CD4-positive, alpha-beta T cell treated with Interleukin-15 for 1 hour (primary cell): ENCODE data around the gene NRG3.
"Not testable (repeated sequence)": the region's sequence is repeated elsewhere in the genome, so short reads cannot be mapped to it uniquely, and the experiment has no call there.

Source experiments
- DNase-seq: peaks from one replicate; pipeline ENCODE4 v3.0.0-alpha.2; 2020

Gene NRG3

DNA sequence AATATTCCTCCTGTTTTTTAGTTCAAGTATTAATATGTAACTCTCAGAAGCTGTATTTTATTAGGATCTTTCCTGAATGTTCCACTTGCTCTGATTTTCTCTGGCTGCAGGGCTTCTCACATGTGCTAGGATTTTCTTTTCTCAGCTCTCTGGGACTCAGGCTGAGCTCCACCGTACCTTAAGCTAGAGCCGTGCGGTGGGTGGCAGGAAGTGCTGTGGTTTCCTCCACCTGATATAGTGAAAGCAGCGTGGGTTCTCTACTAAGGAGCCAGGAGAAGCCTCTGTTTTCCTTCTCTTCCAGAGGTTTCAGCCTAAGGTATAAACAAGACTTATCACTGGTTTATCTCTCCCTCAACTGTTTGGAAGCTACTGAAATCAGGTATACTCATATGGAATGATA, 433.6 kb downstream of the NRG3 start:
- DNase-seq = no peak

DNA sequence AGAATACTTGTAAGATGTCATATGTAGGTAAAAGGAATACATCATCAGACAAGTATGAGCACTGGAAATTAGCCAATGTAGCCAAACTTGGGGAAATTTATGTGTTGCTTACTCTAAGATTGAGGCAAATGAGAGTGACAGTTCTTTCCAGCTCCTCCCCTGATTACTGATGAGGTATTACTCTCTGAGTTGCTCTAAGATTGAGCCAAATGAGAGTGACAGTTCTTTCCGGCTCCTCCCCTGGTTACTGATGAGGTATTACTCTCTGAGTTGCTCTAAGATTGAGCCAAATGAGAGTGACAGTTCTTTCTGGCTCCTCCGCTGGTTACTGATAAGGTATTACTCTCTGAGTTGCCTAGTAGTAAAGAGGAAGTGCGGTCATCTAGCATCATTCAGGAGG, 435.8 kb downstream of the NRG3 start:
- no peak for DNase-seq

DNA sequence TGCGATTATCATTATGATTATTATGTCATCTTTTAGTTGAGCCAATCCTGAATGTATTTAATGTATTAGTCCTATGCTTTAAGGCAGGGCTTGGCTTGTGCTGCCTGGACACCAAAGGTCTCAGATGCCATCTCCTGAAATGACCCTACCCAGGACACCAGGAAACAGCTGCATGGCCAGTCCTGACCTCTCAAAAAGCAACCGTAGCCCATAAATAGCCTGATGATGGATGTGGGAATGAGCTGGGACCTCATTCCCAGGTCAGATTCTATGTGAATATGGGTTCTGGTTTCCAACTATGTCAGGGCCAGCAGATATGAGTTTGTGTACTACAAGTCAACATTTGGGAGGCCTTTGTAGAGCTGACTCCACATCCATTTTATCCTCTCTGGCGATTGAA, 438.4 kb downstream of the NRG3 start:
- DNase-seq = no peak

DNA sequence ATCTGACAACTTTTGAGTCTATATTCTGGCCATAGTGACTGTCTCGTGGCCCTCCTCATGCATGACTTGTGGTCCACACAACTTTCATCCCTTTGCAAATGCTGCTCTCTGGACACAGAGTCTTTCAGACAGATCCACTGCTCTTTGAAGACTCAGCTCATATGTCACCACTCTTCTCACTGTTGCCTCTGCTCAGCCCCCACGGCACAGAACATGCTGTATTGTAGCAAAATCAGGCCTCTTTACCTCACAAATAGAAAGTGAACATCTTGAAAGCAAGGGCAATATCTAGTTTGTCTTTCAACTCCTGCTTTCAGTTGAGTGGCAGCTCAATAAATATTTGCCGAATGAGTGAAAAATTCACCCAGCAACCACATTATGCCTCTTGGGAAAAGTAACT, 443.5 kb downstream of the NRG3 start:
- no peak for DNase-seq

DNA sequence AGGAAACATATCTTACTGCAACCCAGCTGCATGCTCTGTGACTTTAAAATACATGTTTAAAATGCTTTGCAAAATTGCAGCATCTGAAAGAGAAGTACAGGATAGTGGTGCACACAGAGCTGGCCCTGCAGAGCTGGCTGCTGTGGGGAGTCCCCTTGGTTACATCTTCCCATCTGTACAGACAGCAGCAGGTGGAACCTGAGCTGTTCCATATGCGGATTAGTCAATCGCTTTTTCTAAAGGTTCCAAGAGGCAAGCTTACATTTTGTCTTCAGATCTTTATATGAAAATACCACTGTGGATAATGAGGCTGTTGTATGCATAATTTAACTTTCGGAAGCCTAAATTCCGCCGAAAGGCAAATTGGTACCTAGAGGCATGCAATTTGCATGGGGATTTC, 444.1 kb downstream of the NRG3 start:
- no peak for DNase-seq

DNA sequence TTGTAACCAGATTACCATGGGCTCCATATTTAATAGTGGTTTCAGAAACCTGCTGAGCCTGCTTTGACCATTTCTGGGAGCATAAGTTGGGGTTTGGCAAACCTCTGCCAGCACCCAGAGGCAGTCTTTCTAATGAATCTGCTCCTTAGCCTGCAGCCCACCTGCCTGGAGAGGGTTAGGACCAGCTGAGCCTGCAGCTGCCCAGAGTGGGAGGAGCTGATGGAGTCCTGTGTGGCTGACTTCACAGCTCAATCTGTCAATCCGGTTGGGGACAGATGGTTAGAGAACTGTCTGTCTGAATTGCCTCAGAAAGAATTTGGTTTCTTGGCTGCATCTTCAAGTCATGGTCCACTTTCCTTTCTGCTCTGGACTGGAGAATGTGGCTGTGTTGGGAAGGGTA, 444.6 kb downstream of the NRG3 start:
- no peak for DNase-seq

DNA sequence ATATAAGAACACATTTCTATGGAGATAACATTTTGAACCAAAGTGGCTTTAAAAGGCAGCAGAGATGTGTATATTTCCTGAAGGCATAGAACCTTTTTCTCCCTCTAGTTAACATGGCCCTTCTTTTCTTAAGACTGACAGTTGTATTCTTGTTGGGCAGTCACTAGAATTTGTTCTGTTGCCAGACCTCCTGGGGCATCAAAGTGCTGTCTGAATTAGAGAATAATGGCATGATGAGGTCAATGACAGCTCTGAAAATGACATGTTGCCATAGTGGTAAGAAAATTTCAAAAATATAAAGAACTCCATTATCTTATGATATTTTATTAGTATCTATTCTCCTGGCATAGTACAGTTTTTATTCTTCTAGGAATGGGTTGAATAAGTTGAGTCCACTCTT, 446.7 kb downstream of the NRG3 start:
- no peak for DNase-seq

DNA sequence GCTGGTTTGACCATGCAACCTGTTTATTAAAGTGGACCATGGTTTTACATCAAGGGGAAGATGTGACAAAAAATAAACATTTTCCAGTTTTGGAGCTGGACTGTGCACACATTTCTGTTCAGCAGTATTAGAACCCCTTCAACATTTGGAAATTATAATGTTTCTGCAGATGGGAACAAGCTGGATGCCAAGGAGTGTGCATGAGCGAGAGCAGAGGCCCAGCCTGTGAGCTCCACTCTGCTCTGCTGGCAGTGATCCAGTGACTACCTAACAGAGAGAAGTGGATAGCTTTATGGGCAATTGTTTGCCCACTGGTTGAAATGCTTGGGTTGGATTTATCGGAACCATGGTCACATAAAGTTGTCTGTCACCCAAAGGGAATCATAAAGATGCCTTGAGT, 456.7 kb downstream of the NRG3 start:
- no peak for DNase-seq

DNA sequence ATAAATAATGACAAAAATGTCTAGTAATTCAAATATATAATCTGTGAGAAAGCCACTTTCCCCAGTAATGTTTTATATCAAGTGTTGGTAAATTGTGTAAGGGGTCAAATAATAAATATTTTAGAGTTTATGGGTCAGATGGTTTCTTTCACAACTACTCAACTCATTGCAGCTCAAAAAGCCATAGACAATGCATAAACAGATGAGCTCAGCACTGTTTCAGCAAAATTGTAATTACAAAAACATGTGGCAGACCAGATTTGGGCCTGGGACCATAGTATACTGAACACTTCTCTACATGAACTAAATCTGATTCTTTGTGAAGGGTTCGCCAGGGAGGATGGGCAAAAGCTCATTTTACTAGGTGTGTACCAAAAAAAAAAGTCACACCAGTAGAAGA, 460.8 kb downstream of the NRG3 start:
- DNase-seq = no peak

DNA sequence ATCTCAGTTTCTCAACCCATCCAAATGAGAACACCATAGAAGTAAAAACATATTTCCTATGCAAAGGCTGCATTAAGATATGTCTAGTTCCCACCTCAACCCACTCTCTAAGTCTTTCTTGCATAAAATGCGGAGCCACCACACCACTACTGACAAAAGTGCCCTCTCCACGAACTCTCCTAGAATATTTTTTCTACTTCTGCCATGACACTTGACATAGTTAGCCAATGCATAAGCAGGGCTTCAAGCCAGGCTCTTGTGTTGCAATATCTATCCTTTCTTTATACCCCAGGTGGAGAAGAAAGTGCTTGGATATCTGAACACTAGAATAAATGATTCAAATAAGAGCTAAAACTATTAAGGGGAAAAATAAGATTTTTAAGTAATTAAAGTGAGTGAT, 465.2 kb downstream of the NRG3 start:
- DNase-seq = no peak

DNA sequence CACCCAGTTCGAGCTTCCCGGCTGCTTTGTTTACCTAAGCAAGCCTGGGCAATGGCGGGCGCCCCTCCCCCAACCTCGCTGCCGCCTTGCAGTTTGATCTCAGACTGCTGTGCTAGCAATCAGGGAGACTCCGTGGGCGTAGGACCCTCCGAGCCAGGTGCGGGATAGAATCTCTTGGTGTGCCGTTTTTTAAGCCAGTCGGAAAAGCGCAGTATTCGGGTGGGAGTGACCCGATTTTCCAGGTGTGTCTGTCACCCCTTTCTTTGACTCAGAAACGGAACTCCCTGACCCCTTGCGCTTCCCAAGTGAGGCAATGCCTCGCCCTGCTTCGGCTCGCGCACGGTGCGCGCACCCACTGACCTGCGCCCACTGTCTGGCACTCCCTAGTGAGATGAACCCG, 474.6 kb downstream of the NRG3 start:
- not testable (repeated sequence) for DNase-seq

DNA sequence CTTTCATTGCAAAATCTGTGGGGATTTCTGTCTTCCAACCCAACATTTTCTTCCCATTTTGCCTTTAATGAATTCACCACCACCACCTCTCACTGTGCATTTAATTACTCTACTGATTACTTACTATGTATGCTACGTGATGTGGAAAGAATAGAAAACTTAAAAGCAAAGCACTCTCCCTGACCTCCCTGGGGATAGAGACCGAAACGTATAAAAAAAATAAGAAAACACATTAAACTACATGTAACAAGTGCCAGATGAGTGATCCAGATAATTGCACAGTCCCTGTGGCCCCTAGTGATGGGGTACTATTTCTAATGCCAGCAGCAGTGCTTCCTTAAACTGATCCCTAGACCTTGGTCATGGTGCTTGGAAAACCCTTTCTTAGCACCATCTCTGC, 478.4 kb downstream of the NRG3 start:
- no peak for DNase-seq

DNA sequence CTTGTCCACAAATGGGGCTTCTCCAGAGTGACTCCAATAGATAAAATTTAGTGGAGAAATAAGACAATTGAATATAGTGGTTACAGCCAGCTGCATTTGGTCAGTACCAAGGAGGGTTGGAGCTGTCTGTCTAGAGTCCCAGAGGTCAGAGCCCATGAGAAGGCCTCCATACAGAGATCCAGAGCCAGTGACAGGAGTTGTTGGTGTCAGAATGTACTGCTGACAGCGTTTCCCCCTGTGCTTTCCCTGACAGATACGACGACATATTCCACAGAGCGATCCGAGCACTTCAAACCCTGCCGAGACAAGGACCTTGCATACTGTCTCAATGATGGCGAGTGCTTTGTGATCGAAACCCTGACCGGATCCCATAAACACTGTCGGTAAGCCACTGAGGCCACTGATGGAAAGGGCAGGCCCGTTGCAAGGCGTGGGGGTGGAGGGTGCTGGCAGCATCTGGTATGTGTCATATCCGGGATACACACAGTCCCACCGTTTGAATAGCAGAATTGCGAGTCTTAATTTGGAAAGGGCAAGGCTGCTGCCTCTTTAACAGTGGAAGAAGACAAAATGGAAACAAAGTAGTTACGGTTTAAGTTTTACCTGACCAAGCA, 483.6 kb downstream of the NRG3 start:
- DNase-seq = no peak

DNA sequence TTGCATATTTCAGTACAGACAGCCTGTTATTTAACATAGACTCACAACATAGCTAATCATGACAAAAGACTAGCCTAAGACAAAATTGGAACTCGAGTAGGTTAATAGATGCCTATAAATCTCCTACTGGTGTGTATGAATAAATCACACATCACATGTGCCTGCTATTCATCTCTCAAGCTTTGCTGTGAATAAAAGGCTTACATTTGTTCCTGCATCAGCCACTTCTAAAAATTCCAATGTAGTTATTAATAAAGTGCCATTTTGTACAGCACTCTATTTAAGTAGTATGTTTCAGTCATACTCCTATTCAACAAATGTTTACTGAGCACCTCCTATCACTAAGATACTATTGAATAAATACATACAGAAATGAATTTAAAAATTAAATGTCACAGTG, 486.3 kb downstream of the NRG3 start:
- no peak for DNase-seq

DNA sequence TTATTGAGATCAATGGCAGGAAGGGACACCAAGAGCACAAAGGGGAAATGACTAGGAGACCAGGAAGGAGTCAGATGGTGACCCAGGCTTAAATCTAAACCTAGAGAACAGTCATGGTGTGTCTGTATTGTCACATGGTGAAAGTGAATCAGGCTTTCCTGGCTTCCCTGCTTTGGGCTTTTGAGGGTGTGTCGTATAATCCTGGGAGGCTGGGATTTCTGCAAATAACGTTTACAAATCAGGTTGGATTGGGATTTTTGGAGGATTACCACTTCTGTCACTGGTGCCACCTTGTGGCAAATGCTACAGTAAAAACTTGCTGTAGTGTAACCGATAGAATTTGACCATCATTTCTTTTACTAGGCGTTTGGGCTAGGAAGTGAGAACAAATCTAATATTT, 502.6 kb downstream of the NRG3 start:
- DNase-seq = no peak

DNA sequence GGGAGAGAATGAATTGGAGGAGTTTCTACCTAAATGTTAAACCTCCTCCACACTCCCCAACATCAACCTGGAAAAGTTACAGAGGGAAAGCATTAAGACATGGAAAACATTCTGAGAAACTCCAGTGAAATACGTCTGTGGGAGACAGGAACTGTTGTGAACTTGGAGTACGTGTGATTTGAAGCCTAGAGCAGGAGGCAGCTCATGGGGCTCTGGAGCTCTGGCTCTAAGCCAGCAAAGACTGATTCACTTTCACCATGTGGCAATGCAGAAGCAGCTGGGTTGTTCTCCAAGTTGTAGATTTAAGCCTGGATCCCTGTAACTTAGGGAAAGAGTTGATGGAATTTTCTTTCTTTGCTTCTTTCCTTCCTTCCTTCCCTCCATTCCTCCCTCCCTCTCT, 503.2 kb downstream of the NRG3 start:
- no peak for DNase-seq

DNA sequence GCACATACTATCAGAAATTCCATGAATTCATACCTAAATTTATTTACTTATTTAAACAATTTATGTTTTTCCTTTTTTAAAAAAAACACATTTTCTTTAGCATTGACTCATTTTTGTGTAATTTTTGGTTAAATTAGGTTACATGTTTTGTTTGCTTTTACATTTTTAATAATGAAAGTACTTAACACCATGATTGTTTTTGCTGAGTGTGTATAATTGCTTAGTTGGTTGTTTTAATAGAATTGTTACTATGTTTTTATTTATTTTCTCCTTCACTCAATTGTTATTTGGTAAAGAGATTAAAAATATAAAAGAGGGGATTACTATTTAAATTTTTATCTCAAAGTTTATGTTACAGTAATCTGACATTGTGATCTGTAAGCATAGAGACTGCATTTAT, 508.4 kb downstream of the NRG3 start:
- DNase-seq = no peak

DNA sequence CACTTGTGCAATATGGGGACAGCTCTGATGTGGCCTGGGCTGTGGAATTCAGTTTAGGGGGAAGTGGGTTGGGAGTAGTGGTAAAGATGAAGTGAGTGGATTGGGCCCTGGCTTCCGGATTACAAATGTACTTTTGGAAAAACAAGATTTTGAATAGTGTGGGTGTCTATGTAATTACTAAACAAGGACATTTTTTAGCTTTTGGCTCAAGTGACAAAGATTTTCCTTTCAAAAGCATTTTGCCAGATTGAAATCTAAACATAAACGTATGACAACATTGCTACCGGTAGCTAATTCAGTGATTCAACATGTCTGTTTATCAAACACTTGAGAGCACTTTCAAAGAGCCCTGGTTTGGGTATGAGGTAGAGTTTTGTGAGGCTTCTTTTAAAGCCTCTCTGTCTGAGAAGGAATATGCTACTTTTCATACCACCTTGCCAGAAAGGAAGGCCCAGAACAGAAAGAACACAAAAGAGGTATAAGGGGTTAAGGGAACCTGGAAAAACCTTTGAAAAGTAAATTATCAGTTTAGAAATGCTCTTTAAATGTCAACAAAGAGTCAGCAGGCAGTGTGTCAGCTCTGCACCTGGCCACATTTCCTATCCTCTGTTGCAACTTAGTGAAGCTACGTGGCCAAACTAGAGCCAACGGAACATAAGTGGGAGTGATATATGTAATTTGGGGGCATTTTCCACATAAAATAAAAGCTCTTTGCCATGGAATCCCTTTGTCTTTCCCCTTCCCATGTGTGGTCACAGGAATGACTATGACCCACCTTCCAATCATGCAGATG, 516.1 kb downstream of the NRG3 start:
- DNase-seq = no peak

DNA sequence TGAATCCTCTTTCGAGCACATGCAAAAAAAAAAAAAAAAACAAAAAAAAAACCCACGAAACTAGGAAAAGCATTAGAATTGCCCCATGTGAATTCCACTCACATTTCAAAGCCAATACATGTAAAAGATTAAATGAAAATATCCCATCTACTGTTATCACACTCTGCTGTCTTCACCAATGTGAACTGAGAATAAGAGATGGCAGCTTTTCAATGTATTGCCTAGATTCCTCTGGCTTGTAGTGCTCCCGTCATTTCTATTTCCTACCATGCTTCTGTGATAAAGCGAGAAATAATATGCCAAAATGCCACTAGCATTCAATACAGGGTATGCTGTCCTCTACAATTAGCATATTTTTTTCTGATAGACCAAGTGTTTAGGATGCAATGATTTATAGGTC, 517.0 kb downstream of the NRG3 start:
- no peak for DNase-seq

DNA sequence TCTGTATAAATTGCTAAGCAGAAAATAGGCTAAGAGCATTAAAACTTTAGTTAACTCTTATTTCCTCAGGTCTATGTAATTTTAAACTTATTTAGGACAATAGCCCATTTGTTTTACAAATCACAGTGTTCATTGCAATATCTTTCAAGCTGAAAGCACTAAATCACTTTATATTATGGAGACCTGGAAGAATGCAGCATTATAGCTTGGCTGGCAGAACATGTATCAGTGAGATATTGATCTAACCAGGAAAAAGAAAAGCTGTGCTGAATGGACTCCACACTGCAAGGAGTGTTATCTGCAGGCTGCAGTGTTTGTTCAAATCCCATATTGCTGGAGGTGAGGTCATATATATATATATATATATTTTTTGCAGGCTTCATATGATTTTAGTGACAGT, 517.5 kb downstream of the NRG3 start:
- no peak for DNase-seq

DNA sequence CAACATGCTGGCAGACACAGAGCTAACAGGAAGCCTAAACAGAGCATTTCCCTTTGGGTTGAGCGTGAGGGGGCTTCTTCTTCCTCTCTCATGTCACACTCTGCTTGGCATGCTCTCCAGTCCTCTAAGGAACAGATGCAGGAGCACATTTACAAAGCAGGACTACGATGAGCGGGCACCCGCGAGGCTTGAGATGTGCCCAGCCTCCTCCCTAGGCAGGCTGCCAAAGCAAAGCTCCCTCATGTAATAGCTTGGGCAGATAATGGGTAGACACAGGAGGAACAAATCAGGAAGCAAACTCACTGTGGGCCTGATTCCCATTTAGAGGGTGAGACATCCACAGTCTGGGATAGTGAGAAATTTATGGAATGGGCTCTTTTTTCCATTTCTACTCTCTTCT, 519.1 kb downstream of the NRG3 start:
- no peak for DNase-seq

DNA sequence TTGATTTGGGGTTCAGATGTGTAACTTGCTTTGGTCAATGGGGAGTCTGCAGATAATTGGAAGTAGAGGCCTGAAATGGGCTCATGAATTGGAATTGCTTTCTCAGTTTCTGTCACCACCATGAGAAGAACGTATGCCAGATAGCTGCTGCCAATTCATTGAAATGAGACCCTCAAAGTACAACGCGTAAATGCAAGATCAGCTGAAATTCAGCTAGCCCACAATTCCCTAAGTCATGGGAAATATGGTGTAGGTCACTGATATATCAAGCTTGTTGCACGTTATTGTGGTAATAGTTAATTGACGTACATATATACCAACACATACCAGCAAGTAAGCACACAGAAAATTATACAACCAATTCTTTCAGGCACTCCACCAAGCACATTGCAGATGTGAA, 520.0 kb downstream of the NRG3 start:
- DNase-seq = no peak

DNA sequence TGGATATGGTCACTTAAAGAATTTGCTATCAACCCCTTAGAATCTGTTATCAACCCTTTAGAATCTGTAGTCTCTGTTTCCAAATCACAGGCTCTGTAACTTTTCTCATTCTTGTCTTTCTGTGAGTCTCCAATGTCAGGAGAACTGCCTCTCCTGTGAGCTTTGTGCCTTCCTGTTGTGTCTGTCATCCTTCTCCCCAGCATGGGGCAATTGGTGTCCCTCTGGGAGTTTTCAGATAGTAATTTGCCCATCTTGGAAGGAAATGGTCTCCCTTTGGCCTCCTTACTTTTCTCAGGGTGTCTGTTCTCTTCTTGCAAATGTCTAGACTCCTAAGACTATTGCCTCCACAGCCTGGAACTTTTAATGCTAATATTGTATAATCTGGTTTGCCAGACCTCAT, 521.9 kb downstream of the NRG3 start:
- no peak for DNase-seq

DNA sequence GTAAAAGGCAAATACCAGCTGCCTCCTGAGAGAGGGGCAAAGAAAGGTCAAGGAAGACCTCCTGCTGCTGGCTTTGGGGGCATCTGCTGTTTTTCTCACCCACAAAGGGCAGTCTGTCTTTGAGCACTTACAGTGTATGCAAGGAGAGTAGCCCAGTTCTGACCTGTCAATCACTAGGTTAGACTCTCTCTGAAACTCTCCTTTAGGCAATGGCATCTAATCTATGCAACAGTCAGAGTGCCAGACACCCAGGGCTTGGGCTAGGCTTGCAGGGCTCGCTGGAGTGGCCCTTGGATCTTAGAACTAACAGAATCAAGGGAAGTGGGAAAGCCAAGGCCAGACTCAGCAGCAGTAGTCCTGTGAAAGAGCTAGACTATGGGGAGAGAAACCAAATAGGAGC, 522.9 kb downstream of the NRG3 start:
- no peak for DNase-seq

DNA sequence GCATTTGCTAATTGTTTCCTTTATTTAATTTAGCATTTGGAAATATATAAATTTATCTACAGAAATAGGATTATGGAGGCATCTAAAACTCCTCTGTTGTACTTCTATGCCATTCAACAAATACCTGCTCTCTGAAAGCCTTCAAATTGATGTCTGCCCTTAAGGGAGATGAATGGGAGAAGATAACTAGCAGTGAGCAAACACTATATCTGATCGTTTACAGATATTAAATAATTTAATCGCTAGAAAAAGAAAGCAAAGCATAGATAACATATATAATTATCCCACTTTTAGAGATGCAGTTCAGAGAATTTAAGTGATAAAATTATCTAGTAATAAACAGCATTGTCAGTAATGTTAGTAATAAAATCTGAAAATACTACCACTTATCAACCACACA, 524.9 kb downstream of the NRG3 start:
- no peak for DNase-seq
